Liver (tissue), 3 donors: ENCODE data around the gene RBM27.

Experiments
- JUND ChIP-seq, 2 donors: IDR thresholded peaks; 2 replicates each; pipeline ENCODE4 v1.6.1; 2016; ENCODE audit warnings: antibody characterized with exemption in 2 of 2
- RAD21 ChIP-seq, 2 donors: IDR thresholded peaks; 2 replicates each; pipeline ENCODE4 v1.6.1; 2016; ENCODE audit warnings: antibody characterized with exemption in 2 of 2, mild to moderate bottlenecking in 2 of 2
- TAF1 ChIP-seq: conservative IDR thresholded peaks from 2 replicates; pipeline ENCODE4 v1.6.1; 2016; ENCODE audit warnings: antibody characterized with exemption, mild to moderate bottlenecking
- YY1 ChIP-seq: IDR thresholded peaks from 2 replicates; pipeline ENCODE4 v1.6.1; 2016; ENCODE audit warnings: antibody characterized with exemption, mild to moderate bottlenecking
- TF ChIP-seq, protein P1 (sequence below): fragments of 150-350 bp; IDR thresholded peaks from 2 replicates; pipeline ENCODE4 v1.5.1; 2017; ENCODE audit warnings: improper control_type of control experiment, low read depth, low read length; ENCODE audit not compliant: missing input control
- TF ChIP-seq, protein P2 (sequence below): IDR thresholded peaks from 2 replicates; pipeline ENCODE4 v1.6.1; 2016; ENCODE audit warnings: antibody characterized with exemption
- TF ChIP-seq, protein P3 (sequence below): IDR thresholded peaks from 2 replicates; pipeline ENCODE4 v1.6.1; 2016; ENCODE audit warnings: antibody characterized with exemption
- donor health status: healthy.
- donor health status: healthy.

DNA sequence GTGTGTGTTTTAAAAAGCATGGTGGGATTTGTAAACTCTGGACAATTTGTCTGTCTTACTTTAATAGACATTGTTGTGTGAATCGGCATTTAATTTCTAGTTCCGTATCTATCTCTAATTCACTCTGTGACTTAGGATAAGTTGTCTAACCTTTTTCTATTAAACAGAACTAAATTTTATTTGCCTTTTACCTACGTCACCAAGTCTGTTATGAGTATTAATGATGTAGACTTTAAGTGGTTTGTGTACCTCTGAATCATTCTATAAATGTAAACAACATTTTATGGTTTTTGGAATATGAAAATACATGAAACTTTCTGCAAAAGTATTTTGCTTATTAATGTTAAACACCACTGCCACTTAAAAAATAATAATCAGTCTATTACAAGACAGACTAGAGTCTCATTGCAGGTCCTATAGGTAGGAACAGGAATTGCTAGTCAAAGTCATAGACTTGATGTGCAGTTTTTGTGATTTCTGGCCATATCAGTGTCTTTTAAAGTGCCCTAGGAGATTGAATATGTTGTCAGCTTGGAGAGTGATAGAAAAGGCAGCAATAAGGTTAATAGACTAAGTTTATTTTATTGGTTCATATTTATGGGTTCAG, 5.6 kb downstream of the RBM27 start:
- TF ChIP-seq, protein P1, sequence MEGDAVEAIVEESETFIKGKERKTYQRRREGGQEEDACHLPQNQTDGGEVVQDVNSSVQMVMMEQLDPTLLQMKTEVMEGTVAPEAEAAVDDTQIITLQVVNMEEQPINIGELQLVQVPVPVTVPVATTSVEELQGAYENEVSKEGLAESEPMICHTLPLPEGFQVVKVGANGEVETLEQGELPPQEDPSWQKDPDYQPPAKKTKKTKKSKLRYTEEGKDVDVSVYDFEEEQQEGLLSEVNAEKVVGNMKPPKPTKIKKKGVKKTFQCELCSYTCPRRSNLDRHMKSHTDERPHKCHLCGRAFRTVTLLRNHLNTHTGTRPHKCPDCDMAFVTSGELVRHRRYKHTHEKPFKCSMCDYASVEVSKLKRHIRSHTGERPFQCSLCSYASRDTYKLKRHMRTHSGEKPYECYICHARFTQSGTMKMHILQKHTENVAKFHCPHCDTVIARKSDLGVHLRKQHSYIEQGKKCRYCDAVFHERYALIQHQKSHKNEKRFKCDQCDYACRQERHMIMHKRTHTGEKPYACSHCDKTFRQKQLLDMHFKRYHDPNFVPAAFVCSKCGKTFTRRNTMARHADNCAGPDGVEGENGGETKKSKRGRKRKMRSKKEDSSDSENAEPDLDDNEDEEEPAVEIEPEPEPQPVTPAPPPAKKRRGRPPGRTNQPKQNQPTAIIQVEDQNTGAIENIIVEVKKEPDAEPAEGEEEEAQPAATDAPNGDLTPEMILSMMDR = peak; percentile 12
- TF ChIP-seq, protein P2, sequence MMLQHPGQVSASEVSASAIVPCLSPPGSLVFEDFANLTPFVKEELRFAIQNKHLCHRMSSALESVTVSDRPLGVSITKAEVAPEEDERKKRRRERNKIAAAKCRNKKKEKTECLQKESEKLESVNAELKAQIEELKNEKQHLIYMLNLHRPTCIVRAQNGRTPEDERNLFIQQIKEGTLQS = no peak
- TF ChIP-seq, protein P3, sequence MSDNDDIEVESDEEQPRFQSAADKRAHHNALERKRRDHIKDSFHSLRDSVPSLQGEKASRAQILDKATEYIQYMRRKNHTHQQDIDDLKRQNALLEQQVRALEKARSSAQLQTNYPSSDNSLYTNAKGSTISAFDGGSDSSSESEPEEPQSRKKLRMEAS = no peak
- TF ChIP-seq RAD21 (IDR thresholded peaks at IDR 0.05) (no peak), YY1 (no peak), TAF1 (no peak), JUND (IDR thresholded peaks at IDR 0.05) (no peak)
